Lower leg skin (tissue), 4 donors: Measurements from ENCODE around the gene SYF2. TPM values are rescaled to one million over a fixed set of nuclear protein-coding genes. Genes with fewer than 3 reads are reported as not detected.
"Not testable (repeated sequence)": the region's sequence is repeated elsewhere in the genome, so short reads cannot be mapped to it uniquely, and the experiment has no call there.

ENCODE experiments used
- DNase-seq, 2 donors: peaks; one replicate each; pipeline ENCODE4 v3.0.0-alpha.2; 2019; ENCODE audit warnings: low spot score in 2 of 2
- H3K4me3 ChIP-seq: fragments of 200-600 bp; sonication (generic); 2 replicates; pipeline ENCODE4 v1.5.1; 2017; ENCODE audit warnings: mild to moderate bottlenecking, low read depth; ENCODE audit not compliant: poor library complexity, severe bottlenecking
- CTCF ChIP-seq, 3 donors: fragments of 450-650 bp; IDR thresholded peaks; one replicate each; pipeline ENCODE4 v1.5.1; 2016; ENCODE audit warnings: antibody characterized with exemption in 3 of 3, mild to moderate bottlenecking in 3 of 3, moderate library complexity in 2 of 3
- POLR2A ChIP-seq, 2 donors: fragments of 450-650 bp; IDR thresholded peaks; one replicate each; pipeline ENCODE4 v1.6.1; 2016 to 2017; ENCODE audit warnings: antibody characterized with exemption in 2 of 2, mild to moderate bottlenecking in 1 of 2, moderate library complexity in 1 of 2
- WGBS, 2 donors: methylation state at CpG; one replicate each; pipeline ENCODE4 v1.1.5; 2018; 5-methylcytosine and 5-hydroxymethylcytosine counted together
- intact Hi-C: fragments of 100-400 bp; cut with DNase I; formaldehyde crosslinking; loops from one replicate; pipeline ENCODE4 v1.15.0; 2023; ENCODE audit warnings: low total_unique reads
- total RNA-seq, 4 donors: library from RNA; depleted of rRNA; stranded (reverse); fragments of >200 nt; gene quantifications; one replicate each; pipeline ENCODE4 v1.1.0, GENCODE V29; 2016

SYF2 gene
- 10 to 100 TPM; 53.4 to 65.7 (median 61.9) TPM for total RNA-seq

- WGBS, 2 donors: 0 to 1% methylated on average over 38 to 49 of the region's 54 CpGs
- DNase-seq: peak; percentile 93 to 98
- intact Hi-C loops: loop anchor here (10.0 kb wide), 1 partner anchor 573 kb away; the partner anchor contains the start of gene SELENON
- H3K4me3 ChIP-seq: peak within 1 kb of the TSS; percentile 97
- TF ChIP-seq CTCF (IDR thresholded peaks at IDR 0.05) (no peak), POLR2A (IDR thresholded peaks at IDR 0.05) (peak in 1 of 2 donors; percentile 42)
Measured at GRCh38 chr1:25232027-25232865, at the start of gene SYF2. SYF2 (minus strand) TSS chr1:25232502; CDS start chr1:25232467, 35 bp downstream.

DNA sequence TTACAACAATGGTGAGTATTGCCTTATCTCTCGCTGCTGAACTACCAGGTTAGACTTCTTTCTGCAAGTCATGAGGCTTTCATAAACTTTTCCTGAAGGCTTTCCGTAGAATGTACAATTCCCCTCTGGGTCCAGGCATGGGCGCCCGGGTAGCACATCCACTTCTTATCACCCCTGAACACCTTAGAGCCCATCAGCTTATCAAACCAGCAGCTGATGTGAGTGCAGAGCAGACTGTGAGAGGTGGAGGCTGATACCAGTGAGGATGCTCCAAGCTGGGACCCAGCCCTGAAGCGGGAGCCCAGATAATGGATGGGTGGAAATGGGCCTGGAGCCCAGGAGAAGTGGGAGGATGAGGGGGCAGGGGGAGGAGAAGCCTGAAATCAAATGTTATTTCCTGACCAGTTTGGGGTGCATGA lies 47.4 kb upstream of the SYF2 start:
- DNase-seq, intact Hi-C loops, H3K4me3 ChIP-seq: not testable (repeated sequence)
- WGBS, 2 donors: 85 to 93% methylated on average over 4 to 5 of the region's 5 CpGs

DNA sequence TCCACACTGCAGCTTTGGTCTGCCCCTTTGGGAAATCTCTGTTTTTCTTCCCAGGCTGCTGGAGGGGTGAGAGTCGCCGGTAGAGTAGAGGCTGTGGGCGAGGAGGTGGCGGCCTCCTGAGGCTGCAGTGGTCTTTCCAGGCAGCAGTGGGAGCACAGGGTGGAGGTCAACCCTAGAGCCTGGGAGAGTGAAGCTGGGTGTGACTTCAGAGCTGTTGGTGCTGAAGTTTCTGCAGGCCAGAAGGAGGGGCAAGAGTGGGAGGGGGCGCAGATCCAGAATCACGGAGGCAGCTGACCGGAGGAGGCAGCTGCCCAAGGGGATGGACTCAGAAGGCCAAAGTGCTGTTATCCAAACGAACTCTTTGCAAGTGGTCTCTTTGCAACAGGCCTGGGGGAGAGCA lies 46.5 kb upstream of the SYF2 start:
- H3K4me3 ChIP-seq, intact Hi-C loops, DNase-seq: not testable (repeated sequence)
- 71 to 85% methylated on average over 5 to 7 of the region's 8 CpGs for WGBS, 2 donors

GRCh38 chr1:25278358-25278757 lies 46.1 kb upstream of the SYF2 start:
- H3K4me3 ChIP-seq, DNase-seq, intact Hi-C loops: not testable (repeated sequence)
- 71 to 88% methylated on average over 1 of the region's 2 CpGs for WGBS, 2 donors

DNA sequence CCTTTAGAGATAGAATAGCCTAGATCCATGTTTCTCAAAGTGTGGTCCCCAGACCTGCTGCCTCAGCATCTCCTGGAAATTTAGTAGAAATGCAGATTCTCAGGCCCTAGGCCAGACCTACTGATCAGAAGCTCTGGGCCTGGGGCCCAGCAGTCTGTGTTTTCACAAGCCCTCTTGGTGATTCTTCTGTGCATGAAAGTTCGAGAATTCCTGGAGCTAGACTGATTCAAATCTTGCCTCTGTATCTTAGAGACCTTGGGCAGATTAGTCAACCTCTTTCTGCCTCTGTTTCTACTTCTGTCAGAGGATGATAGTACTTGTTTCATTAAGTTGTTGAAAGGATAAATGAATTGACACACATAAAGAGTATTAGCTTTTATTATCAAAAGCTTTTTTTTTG lies 45.0 kb upstream of the SYF2 start:
- intact Hi-C loops, DNase-seq, H3K4me3 ChIP-seq: not testable (repeated sequence)
- 67 to 89% methylated on average over 1 of the region's 1 CpG for WGBS, 2 donors

- WGBS, 2 donors: 69 to 73% methylated on average over 4 of the region's 4 CpGs
- DNase-seq, intact Hi-C loops, H3K4me3 ChIP-seq: not testable (repeated sequence)
Measured at GRCh38 chr1:25275648-25276047, 43.3 kb upstream of the SYF2 start.

- intact Hi-C loops, DNase-seq, H3K4me3 ChIP-seq: not testable (repeated sequence)
- 85 to 93% methylated on average over 8 of the region's 8 CpGs for WGBS, 2 donors
Measured at GRCh38 chr1:25272238-25272637, 39.9 kb upstream of the SYF2 start, which contains the start of gene RHD. RHD (plus strand) TSS chr1:25272509; CDS start chr1:25272548, 39 bp downstream.

DNA sequence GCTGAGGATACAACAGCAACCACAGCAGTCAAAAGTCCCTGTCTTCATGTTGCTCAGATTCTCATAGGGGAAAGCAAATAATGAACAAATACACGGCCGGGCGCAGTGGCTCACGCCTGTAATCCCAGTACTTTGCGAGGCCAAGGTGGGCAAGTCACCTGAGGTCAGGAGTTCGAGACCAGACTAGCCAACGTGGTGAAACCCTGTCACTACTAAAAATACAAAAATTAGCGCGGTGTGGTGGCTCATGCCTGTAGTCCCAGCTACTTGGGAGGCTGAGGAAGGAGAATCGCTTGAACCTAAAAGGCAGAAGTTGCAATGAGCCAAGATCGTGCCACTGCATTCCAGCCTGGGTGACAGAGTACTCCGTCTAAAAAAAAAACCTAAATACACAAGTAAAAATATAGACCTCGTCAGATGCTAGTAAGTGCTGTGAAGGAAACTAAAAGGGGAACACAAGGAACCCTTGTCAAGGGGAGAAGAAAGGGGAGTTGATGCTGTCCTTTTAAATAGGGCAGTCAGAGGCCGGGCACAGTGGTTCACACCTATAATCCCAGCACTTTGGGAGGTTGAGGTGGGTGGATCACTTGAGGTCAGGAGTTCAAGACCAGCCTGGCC lies 36.0 kb upstream of the SYF2 start:
- intact Hi-C loops: not testable (repeated sequence)
- WGBS, 2 donors: 40 to 43% methylated on average over 14 of the region's 14 CpGs

DNA sequence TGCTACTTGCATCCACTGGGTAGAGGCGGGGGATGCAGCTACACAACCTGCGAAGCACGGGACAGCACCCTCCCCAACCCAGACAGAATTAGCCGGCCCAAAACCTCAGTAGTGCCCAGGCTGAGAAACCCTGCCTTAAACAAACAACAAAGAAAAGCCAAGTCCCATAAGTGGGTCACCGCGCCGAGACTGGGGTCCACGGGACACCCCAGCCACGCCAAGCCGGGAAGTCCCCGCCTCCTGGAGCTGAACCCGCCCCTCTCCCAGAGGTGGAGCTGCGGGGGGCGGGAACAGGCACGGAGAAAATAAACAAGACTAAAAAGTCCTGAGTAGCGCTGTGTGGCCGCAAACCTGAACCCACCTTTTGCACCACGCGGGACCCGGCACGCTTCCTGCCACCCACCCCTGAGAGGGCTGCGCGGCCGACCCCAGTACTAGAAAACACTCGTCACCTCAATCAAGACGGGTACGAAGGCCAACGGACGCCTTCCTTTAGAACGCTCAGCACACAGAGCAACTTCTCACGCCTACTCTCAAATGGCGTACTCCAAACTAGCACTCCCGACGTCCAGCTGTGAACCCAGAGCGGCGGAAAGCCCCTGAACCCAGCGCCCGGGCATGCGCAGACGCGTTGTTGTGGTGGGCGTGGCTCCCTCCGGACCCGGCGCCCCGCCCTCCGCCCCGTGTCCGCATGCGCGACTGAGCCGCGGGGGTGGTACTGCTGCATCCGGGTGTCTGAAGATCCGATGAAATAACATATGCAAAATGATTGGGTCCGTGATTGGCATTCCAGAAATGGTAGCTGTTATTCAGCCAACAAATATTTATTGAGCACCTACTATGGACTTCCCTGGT lies 35.2 kb upstream of the SYF2 start:
- DNase-seq: peak; percentile 84 to 91
- peak overlapping the region; percentile 70 for H3K4me3 ChIP-seq
- WGBS, 2 donors: 1 to 2% methylated on average over 17 to 25 of the region's 56 CpGs
- intact Hi-C loops: not testable (repeated sequence)

More for the DNA sequence above, 36.0 kb upstream of the SYF2 start:
- DNase-seq: not testable (repeated sequence)
- peak overlapping the region; percentile 70 for H3K4me3 ChIP-seq

DNA sequence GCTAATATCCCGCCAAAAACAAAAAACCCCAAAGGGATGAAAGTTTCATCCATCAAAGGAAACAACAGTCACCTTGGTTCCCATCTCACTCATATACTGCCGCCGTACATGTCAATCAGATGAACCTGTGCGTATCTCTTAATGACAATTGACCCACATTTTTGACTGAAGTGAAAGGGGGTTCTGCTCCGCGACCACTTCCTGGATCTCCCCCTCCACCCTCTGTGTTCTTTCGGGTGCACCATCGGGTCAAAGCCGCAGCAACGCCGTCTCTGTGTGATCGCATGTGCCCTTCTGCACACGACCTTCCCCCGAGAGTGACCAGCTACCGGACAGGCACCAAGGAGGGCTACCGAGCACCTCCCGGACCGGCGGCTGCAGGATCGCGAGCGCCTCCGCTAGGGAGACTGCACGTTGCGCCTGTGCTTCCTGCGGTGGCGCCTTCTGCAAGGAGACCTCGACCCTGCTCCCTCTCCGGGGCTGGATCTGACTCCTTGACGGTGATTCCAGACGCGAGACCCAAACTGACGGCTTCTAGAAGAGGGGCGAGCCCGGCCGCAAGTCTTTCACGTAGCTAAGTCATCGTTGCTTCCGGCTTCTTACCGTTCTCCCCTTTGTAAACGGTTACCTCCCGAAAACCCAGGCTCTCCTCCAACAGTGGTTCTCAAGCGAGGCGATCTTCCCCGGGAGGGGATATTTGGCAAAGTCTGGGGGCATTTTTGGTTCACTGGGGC lies 34.4 kb upstream of the SYF2 start:
- peak overlapping the region; percentile 28 for H3K4me3 ChIP-seq
- WGBS, 2 donors: 0 to 1% methylated on average over 8 of the region's 45 CpGs
- DNase-seq, intact Hi-C loops: not testable (repeated sequence)

GRCh38 chr1:25260336-25260735 lies 28.0 kb upstream of the SYF2 start:
- H3K4me3 ChIP-seq, DNase-seq, intact Hi-C loops: not testable (repeated sequence)
- 87 to 88% methylated on average over 3 of the region's 3 CpGs for WGBS, 2 donors

GRCh38 chr1:25259813-25260212 lies 27.5 kb upstream of the SYF2 start:
- H3K4me3 ChIP-seq, DNase-seq, intact Hi-C loops: not testable (repeated sequence)
- 56 to 76% methylated on average over 3 to 7 of the region's 7 CpGs for WGBS, 2 donors
